ENCODE data around the gene SHF.

GRCh38 chr15:45230245-45230965 lies 42.6 kb upstream of the SHF start:
- TF ChIP-seq EZH2 (IDR thresholded peaks at IDR 0.05; ENCODE audit: insufficient read depth, poor library complexity, severe bottlenecking) (no peak), EZH2phosphoT487 (IDR thresholded peaks at IDR 0.05; ENCODE audit: insufficient read depth, low read depth) (no peak)
